ENCODE results near the gene WDR41.

The WDR41 gene

GRCh38 chr5:77448831-77449230 is 43.3 kb downstream of the WDR41 start:
- DNase-seq (ENCODE audit: low read depth in 2 of 2): no peak

GRCh38 chr5:77444356-77444755 is 47.8 kb downstream of the WDR41 start:
- no peak for DNase-seq (ENCODE audit: low read depth in 2 of 2)

GRCh38 chr5:77443670-77444069 is 48.4 kb downstream of the WDR41 start:
- no peak for DNase-seq (ENCODE audit: low read depth in 2 of 2)

- no peak for DNase-seq (ENCODE audit: low read depth in 2 of 2)
Measured at GRCh38 chr5:77438071-77438470, 54.0 kb downstream of the WDR41 start.

GRCh38 chr5:77437194-77437593 is 54.9 kb downstream of the WDR41 start:
- no peak for DNase-seq (ENCODE audit: low read depth in 2 of 2)

GRCh38 chr5:77431719-77432118 is 60.4 kb downstream of the WDR41 start:
- DNase-seq (ENCODE audit: low read depth in 2 of 2): no peak

GRCh38 chr5:77431286-77431685 is 60.8 kb downstream of the WDR41 start:
- no peak for DNase-seq (ENCODE audit: low read depth in 2 of 2)

- no peak for DNase-seq (ENCODE audit: low read depth in 2 of 2)
Measured at GRCh38 chr5:77430726-77431125, 61.4 kb downstream of the WDR41 start.

- DNase-seq (ENCODE audit: low read depth in 2 of 2): no peak
Measured at GRCh38 chr5:77428526-77428925, 63.6 kb downstream of the WDR41 start.

- no peak for DNase-seq (ENCODE audit: low read depth in 2 of 2)
Measured at GRCh38 chr5:77427998-77428397, 64.1 kb downstream of the WDR41 start.

GRCh38 chr5:77426670-77427069 is 65.4 kb downstream of the WDR41 start:
- DNase-seq (ENCODE audit: low read depth in 2 of 2): no peak

GRCh38 chr5:77425998-77426659 is 66.0 kb downstream of the WDR41 start:
- DNase-seq (ENCODE audit: low read depth in 2 of 2): no peak

- DNase-seq (ENCODE audit: low read depth in 2 of 2): no peak
Measured at GRCh38 chr5:77425420-77425819, 66.7 kb downstream of the WDR41 start.

- DNase-seq (ENCODE audit: low read depth in 2 of 2): no peak
Measured at GRCh38 chr5:77424921-77425320, 67.2 kb downstream of the WDR41 start.

- DNase-seq (ENCODE audit: low read depth in 2 of 2): no peak
Measured at GRCh38 chr5:77423022-77423750, 68.9 kb downstream of the WDR41 start.

GRCh38 chr5:77420940-77421339 is 71.2 kb downstream of the WDR41 start:
- DNase-seq (ENCODE audit: low read depth in 2 of 2): no peak

GRCh38 chr5:77419644-77420582 is 72.2 kb downstream of the WDR41 start:
- no peak for DNase-seq (ENCODE audit: low read depth in 2 of 2)

- no peak for DNase-seq (ENCODE audit: low read depth in 2 of 2)
Measured at GRCh38 chr5:77418601-77419581, 73.2 kb downstream of the WDR41 start.

GRCh38 chr5:77418162-77418561 is 74.0 kb downstream of the WDR41 start:
- no peak for DNase-seq (ENCODE audit: low read depth in 2 of 2)

- no peak for DNase-seq (ENCODE audit: low read depth in 2 of 2)
Measured at GRCh38 chr5:77413049-77413448, 79.1 kb downstream of the WDR41 start.

Data from stimulated activated CD4-positive, alpha-beta T cell treated with anti-CD3 and anti-CD28 coated beads, Interleukin-4, amount 100 ng/mL, for 48 hours (primary cell).